K562 (cell line): ENCODE results near the gene ARMC12. TPM values are rescaled to one million over a fixed set of nuclear protein-coding genes. Genes with fewer than 3 reads are reported as not detected.

Source experiments
- CBX5 ChIP-seq: IDR thresholded peaks from 2 replicates; pipeline ENCODE4 v1.6.1; 2014; ENCODE audit warnings: low read depth, borderline replicate concordance
- CREBBP ChIP-seq: IDR thresholded peaks from one replicate; pipeline ENCODE4 v1.6.1; 2012; ENCODE audit warnings: low read depth, mild to moderate bottlenecking, control low read depth, inconsistent platforms, low read length
- EWSR1 ChIP-seq: fragments of 450-650 bp; IDR thresholded peaks from 2 replicates; pipeline ENCODE4 v1.6.1; 2018; ENCODE audit warnings: borderline replicate concordance, mild to moderate bottlenecking, low read depth, moderate library complexity; ENCODE audit not compliant: partially characterized antibody
- FOXK1 ChIP-seq: sonication (generic); formaldehyde crosslinking; IDR thresholded peaks from 2 replicates; pipeline ENCODE4 v1.8.0; 2022; ENCODE audit warnings: missing genetic modification reagents, mild to moderate bottlenecking, borderline replicate concordance
- JUND ChIP-seq, 2 experiments: IDR thresholded peaks; 2 replicates in 1 of 2; 3 replicates in 1 of 2; pipeline ENCODE4 v1.6.1; 2011; ENCODE audit warnings: borderline replicate concordance in 2 of 2, low read depth in 2 of 2, low read length in 2 of 2, improper control_type of control experiment in 1 of 2, missing biosample characterization in 1 of 2, missing genetic modification characterization in 1 of 2, missing genetic modification reagents in 1 of 2
- KLF13 ChIP-seq: fragments of 450-650 bp; IDR thresholded peaks from 2 replicates; pipeline ENCODE4 v1.6.1; 2016; ENCODE audit warnings: missing genetic modification characterization, low read depth, mild to moderate bottlenecking, missing compliant biosample characterization, moderate library complexity, borderline replicate concordance
- MTA3 ChIP-seq: fragments of 450-650 bp; formaldehyde crosslinking; IDR thresholded peaks from 2 replicates; pipeline ENCODE4 v1.6.1; 2017; ENCODE audit warnings: mild to moderate bottlenecking, borderline replicate concordance
- NRF1 ChIP-seq, 2 experiments: fragments of 450-650 bp; IDR thresholded peaks in 1 of 2; conservative IDR thresholded peaks in 1 of 2; 2 replicates each; pipeline ENCODE4 v1.6.1; 2014; ENCODE audit warnings: mild to moderate bottlenecking in 2 of 2
- TEAD4 ChIP-seq, 2 experiments: sonication (generic) in 1 of 2; formaldehyde crosslinking in 1 of 2; IDR thresholded peaks; 2 replicates each; pipeline versions ENCODE4 v1.6.1 to v1.8.0; 2012 to 2022; ENCODE audit warnings: borderline replicate concordance in 1 of 2, inconsistent platforms in 1 of 2, low read length in 1 of 2, mild to moderate bottlenecking in 1 of 2, missing genetic modification reagents in 1 of 2
- ZKSCAN1 ChIP-seq: fragments of 150-350 bp; IDR thresholded peaks from 2 replicates; pipeline ENCODE4 v1.6.1; 2016; ENCODE audit warnings: low read depth, low read length
- ZNF134 ChIP-seq: fragments of 250-450 bp; sonication (Bioruptor Pico); conservative IDR thresholded peaks from 2 replicates; pipeline ENCODE4 v1.4.0; 2020
- ZNF212 ChIP-seq: fragments of 450-650 bp; formaldehyde crosslinking; IDR thresholded peaks from 2 replicates; pipeline ENCODE4 v1.4.0; 2020; ENCODE audit warnings: mild to moderate bottlenecking
- ZNF76 ChIP-seq: fragments of 250-450 bp; sonication (Bioruptor Pico); IDR thresholded peaks from 2 replicates; pipeline ENCODE4 v1.4.0; 2020; ENCODE audit warnings: mild to moderate bottlenecking, moderate library complexity, borderline replicate concordance
- ZNF764 ChIP-seq: fragments of 250-450 bp; sonication (Bioruptor Pico); IDR thresholded peaks from 2 replicates; pipeline ENCODE4 v1.4.0; 2020; ENCODE audit warnings: low read depth, mild to moderate bottlenecking, moderate library complexity
- ZNF766 ChIP-seq: fragments of 200-800 bp; sonication (Bioruptor generic); conservative IDR thresholded peaks from 2 replicates; pipeline ENCODE4 v1.6.1; 2016; ENCODE audit warnings: missing genetic modification characterization, missing compliant biosample characterization
- polyA plus RNA-seq, 8 experiments: library from polyadenylated mRNA; depleted of rRNA in 4 of 8; stranded (reverse) in 5 of 8; unstranded in 3 of 8; fragments of >200 nt; fragmentation: Nextera tagmentation in 2 of 8; fragmentation: Illumina TruSeq in 1 of 8; extraction: Ambion mirVana in 2 of 8; extraction: Trizol in 1 of 8; gene quantifications; 2 replicates each; pipeline versions ENCODE4 v1.2.1 to v1.2.3, GENCODE V29; 2011 to 2014; ENCODE audit warnings: inconsistent platforms in 1 of 8, missing spikeins in 1 of 8
- total RNA-seq, 7 experiments: library from RNA; depleted of rRNA in 6 of 7; stranded (reverse); fragments of >200 nt in 6 of 7; fragmentation: Illumina TruSeq in 2 of 7; extraction: Trizol in 2 of 7; gene quantifications; 2 replicates each; pipeline versions ENCODE4 v1.2.1 to v1.2.3, GENCODE V29; 2011 to 2021; ENCODE audit warnings: low replicate concordance in 1 of 7

Gene ARMC12
- total and polyA plus RNA-seq, 9 of the 15 experiments (the other 6 are each of a cell fraction or from before 2014, with no cell fraction given), result 0.09 to 0.58 (median 0.31) TPM; not detected in 3

GRCh38 chr6:35719830-35720733, 16.8 kb upstream of the ARMC12 start (continued):
- no peak for TF ChIP-seq TEAD4 (IDR thresholded peaks at IDR 0.05; ENCODE audit: low read length)
- 0 out of 2 replicates have a peak, but pooled peaks have one; percentile 52 for TF ChIP-seq TEAD4 (CRISPR knock-in tag; IDR thresholded peaks at IDR 0.05; ENCODE audit: borderline replicate concordance)
- no peak for TF ChIP-seq ZNF212
- TF ChIP-seq EWSR1, result no peak
- no peak for TF ChIP-seq ZNF134
- TF ChIP-seq KLF13 (tag), result no peak
- no peak for TF ChIP-seq CBX5
- TF ChIP-seq ZNF76 (CRISPR knock-in tag), result no peak
- TF ChIP-seq FOXK1 (CRISPR knock-in tag), result 0 out of 2 replicates have a peak, but pooled peaks have one; percentile 27
- TF ChIP-seq ZNF766 (CRISPR knock-in tag), result no peak
- TF ChIP-seq NRF1 (conservative IDR thresholded peaks at IDR 0.05 in 1 of 2, IDR thresholded peaks at IDR 0.05 in 1 of 2), result peak; percentile 71 to 77
- TF ChIP-seq CREBBP, result no peak
- no peak for TF ChIP-seq ZNF764 (CRISPR knock-in tag)
- no peak for TF ChIP-seq ZKSCAN1
- TF ChIP-seq MTA3, result 0 out of 2 replicates have a peak, but pooled peaks have one; percentile 22
- no peak for TF ChIP-seq JUND (IDR thresholded peaks at IDR 0.05; ENCODE audit: borderline replicate concordance, low read depth, low read length)
- TF ChIP-seq JUND (tag; IDR thresholded peaks at IDR 0.05; ENCODE audit: borderline replicate concordance, low read depth, low read length), result peak; percentile 47; the same call in 1 of the 3 replicates
